SKM-1 (cell line): Measurements from ENCODE around the gene SP9.
A peak's percentile ranks its signal among the peaks of the same experiment; 100 is the strongest.

Experiments
- DNase-seq: peaks from one replicate; lab custom pipeline; 2025; ENCODE audit not compliant: unreplicated experiment; lab: John Stamatoyannopoulos, UW

Gene SP9

GRCh38 chr2:174333372-174334277 is 1.1 kb upstream of the SP9 start:
- DNase-seq: no peak

DNA sequence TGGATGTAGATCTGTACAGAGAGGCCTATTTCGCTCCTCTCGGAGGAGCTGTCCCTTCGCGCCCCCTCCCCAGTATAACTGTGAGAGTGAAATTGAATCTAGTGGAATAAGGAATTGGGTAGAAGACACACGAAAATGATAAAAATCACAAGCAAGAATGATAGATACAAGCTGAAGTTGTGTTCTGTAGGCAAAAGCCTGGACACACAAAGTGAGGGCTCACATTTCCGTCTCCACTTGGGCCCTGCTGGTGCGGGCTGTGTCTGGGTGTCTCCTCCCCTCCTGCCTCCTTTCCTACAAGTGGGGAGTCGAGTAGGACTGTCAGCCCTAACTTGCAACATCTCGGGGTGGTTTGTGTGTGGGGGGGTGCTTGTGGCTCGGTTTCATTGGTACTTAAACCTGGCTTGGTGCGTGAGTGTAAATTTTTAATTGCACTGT is 457 bp upstream of the SP9 start:
- DNase-seq: no peak

DNA sequence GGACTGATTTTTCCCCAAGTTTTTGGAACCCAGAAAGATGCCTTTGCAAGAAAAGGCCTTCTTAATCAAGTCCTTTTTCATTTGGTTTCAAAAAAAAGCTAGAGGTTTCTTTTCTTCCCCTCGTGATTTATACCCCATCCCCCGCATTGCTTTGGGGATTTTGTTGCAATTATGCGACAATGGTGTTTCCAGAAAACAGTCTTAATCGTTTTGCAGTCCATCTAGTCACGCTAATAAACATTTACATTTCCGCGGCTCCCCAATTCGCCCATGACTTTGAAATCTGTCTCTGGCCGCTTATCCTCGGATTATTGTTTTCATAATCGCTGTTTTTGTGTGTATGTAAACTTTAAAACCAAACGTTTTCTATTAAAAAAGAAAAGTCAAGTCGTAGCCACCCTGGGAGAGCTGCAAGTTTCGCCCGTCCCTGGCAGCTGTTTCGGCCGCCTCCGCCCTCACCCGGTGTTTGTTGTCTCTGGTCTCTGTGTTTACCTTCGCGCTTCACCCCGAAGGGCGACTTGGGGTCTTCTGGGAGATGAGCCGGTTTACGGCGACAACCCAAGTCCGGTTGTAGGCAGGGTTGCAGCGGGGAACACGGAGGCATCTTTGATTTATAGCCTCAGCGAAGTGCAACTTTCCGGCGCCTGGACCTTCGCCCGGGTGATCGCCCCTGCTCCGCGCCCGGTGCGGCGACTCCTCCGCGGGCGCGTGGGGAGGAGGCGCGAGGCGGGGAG is 667 bp downstream of the SP9 start:
- no peak for DNase-seq

DNA sequence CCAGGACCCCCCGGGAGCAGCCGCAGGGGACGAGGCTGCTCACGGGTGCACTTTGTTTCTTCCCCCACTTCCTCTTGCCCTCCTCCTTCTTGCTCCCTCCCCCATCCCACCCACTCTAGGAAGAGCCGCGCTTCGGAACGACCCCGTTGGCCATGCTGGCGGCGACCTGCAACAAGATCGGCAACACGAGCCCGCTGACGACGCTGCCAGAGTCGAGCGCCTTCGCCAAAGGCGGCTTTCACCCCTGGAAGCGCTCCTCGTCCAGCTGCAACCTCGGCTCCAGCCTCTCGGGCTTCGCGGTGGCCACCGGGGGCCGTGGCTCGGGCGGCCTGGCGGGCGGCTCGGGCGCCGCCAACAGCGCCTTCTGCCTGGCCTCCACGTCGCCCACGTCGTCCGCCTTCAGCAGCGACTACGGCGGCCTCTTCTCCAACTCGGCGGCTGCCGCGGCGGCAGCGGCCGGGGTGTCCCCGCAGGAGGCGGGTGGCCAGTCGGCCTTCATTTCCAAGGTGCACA is 1.3 kb downstream of the SP9 start:
- no peak for DNase-seq

DNA sequence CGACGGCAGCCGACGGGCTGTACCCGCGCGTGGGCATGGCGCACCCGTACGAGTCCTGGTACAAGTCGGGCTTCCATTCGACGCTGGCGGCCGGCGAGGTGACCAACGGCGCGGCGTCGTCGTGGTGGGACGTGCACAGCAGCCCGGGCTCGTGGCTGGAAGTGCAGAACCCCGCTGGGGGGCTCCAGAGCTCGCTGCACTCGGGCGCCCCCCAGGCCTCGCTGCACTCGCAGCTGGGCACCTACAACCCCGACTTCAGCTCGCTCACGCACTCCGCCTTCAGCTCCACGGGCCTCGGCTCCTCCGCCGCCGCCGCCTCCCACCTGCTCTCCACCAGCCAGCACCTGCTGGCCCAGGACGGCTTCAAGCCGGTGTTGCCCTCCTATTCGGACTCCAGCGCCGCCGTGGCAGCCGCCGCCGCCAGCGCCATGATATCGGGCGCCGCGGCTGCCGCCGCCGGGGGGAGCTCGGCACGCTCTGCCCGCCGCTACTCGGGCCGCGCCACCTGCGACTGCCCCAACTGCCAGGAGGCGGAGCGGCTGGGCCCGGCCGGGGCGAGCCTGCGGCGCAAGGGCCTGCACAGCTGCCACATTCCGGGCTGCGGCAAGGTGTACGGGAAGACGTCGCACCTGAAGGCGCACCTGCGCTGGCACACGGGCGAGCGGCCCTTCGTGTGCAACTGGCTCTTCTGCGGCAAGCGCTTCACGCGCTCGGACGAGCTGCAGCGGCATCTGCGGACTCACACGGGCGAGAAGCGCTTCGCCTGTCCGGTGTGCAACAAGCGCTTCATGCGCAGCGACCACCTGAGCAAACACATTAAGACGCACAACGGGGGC is 2.0 kb downstream of the SP9 start:
- no peak for DNase-seq

GRCh38 chr2:174337337-174338146 is 2.8 kb downstream of the SP9 start:
- DNase-seq: no peak

GRCh38 chr2:174338147-174338605 is 3.4 kb downstream of the SP9 start:
- no peak for DNase-seq

DNA sequence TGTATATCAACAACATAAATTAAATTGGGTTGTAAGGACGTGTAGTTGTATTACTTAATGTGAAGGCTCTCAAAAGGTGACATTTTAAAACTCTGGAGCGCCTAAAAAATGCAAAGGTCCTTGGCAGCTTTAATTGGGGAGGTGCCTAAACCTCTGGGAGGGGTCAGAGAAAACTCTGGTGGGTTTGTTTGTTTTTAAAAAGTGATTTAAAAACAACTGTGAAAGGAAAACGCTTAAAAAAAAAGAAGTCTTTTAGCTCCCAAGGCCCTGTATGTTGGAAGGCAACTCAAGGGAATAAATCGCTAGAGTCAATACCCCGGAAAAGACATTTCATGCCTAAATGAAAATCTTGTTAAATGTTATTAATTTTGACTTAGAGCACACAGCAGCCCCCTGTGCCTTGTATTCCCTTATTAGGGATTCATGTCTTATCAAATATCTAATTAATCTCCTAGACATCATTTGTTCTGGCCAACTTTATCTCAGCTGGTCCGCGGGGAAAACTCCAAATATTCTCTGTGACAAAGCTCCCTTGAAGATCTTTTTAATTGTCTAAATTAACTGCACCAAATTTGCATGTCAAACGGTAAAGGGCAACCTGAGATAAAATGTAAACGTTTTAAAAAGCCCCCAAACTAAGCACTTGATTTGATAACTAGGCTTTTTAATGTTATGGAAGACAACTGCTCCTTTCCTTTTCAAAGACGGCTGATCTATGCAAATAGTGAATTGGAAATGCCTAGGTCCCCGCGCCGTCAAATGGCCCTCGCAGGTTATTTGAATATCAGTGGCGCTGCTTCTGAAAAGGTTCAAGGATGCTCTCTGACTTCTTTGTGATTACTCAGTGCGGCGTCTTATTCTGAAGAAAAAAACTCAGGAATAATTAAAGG is 4.2 kb downstream of the SP9 start:
- DNase-seq: no peak

DNA sequence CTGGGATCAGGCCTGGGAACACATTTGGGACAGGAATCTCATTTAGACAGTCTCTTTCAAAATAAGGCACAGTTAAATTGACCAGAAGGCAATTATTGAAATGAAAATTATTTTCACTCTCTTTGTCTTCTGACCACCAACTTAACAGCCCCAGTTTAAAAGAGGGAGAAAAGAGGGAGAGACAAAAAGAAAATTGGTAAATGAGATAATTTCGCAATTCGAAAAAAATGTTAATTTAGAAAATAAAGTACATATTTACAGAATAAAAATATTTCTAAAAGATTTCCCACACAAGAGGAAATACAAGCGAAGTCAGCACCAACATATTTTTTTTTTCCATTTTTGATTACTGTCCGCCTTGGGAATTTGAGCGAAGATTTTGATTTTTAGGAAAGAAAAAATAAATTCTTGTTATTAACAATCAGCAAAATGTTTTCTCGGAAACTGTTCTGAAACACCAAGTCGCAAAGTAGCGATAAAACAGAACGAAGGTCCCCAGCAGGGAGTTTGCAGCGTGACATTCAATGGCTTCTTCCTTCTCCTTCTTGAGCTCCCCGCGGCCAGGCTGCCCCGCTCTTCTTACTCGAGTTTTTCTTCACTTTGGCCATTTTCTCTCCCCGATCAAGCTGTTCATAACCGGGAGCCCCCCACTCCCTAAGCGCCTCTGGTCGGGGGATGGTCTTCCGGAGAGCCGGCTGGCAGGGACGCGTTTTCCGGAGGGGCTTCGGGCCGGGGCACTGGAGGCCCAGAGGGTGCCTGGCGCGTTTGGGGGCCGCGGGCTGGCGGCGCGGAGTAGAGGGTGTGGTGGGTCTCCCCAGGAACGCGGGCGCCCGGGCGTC is 5.0 kb downstream of the SP9 start:
- no peak for DNase-seq

GRCh38 chr2:174340400-174341292 is 5.9 kb downstream of the SP9 start:
- no peak for DNase-seq

GRCh38 chr2:174341293-174341994 is 6.7 kb downstream of the SP9 start:
- peak; percentile 65 for DNase-seq

- no peak for DNase-seq
Observed at GRCh38 chr2:174341995-174342685, 7.4 kb downstream of the SP9 start.

DNA sequence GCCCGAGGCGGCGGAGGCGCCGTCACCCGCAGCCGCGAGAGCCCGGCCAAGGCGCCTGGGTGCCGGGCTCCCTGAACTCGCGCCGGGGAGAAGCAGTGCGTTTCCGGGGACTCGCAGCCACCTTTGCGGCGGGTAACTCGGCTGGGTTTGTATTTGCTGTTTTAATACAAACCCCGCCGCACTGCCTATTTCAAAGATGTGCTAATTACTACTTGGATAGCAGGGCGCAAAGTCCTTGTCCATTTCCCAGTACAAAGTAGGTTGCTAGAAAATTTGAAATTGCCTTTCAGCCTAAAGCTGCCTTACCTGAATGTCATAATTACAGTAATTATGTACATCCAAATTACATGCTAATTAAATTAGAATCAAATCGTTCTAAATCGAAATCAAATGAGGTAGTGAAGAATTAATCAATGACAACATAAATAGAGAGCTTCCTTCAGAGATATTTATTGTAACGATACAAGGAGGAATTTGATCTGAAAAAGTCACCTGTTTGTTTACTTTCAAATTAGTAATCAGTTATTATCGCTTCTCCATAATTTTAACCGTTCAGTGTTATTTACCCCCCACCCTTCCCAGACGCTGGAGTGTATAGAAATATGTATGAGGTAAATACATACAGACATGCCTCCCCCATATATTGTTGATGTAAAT is 8.1 kb downstream of the SP9 start:
- no peak for DNase-seq

DNA sequence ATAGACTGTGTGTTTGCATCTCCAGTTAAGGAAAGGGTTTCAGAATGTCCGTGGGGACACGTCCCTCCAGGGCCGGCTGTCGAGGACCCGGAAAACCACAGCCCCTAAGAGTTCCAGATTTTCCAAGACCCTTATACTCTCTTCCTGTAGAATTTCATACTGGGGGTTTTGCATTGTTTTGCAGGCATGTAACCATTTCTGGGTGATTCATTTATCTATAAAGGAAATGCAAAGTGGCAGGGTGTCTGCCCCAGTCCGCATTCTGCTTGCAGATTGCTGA is 8.5 kb downstream of the SP9 start:
- no peak for DNase-seq

DNA sequence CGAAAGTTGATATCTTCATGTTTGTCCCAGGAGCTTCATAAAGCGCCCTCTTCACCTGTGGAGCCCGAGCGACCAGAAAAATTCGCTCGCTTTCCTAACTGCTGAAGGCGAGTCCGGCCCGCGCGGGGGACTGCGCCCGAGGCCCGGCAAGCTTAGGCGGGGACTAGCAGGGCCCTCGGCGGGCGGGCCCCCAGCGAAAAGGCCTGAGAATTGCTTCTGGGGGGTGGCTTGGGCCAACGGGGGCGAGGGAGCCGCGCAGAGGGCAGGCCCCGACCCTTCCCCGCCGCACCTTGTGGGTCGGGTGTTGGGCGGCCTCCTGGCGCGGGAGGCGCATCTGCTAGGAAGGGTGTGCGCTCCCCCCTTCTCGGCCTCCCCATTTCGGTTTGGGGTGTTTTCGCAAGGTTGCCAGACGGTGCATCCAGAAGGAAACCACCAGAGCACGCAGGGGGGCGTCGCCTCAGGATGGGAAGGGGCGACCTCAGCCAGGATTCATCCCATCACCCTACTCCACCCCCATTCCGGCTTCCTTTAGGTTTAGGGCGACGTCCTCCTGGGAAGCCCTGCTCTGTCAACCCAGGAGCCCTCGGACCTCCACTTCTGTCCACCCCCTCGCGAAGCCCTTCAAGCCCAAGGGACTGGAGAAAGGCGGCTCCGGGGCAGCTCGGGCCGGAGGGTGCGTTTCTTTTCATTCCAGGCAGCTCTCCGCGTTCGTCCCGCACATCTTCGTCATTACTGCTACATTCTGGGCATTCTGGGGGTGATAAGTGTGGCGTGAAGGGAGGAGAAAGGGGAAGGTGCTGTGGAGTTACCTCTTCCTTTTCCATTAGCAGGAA is 9.1 kb downstream of the SP9 start:
- no peak for DNase-seq
